ENCODE data around the gene RPS18. TPM values are rescaled to one million over a fixed set of nuclear protein-coding genes. Genes with fewer than 3 reads are reported as not detected.

Gene RPS18
- total and polyA plus RNA-seq, 9 of the 15 experiments (the other 6 are each of a cell fraction or from before 2014, with no cell fraction given): 5,023 to 17,516 (median 8,131) TPM

GRCh38 chr6:33288141-33288920 is 16.5 kb downstream of the RPS18 start (continued):
- TF ChIP-seq UBTF (IDR thresholded peaks at IDR 0.05; ENCODE audit: borderline replicate concordance in 1 of 2, low read depth in 2 of 2, low read length in 2 of 2): no peak
- TF ChIP-seq MNT (conservative IDR thresholded peaks at IDR 0.05): no peak
- no peak for TF ChIP-seq SAFB (IDR thresholded peaks at IDR 0.05; ENCODE audit: borderline replicate concordance, low read depth, low read length)
- no peak for TF ChIP-seq RBM17 (IDR thresholded peaks at IDR 0.05; ENCODE audit: borderline replicate concordance, low read depth, low read length)
- TF ChIP-seq ADNP (tag; IDR thresholded peaks at IDR 0.05): no peak
- TF ChIP-seq GTF3C2 (IDR thresholded peaks at IDR 0.05; ENCODE audit: borderline replicate concordance, extremely low read depth, insufficient read length): no peak
- no peak for TF ChIP-seq ZNF589 (CRISPR knock-in tag; IDR thresholded peaks at IDR 0.05; ENCODE audit: low read depth)
- peak; percentile 18; the same call in 1 of the 2 replicates for TF ChIP-seq FOXP4 (CRISPR knock-in tag; IDR thresholded peaks at IDR 0.05; ENCODE audit: borderline replicate concordance)
- TF ChIP-seq ZBTB11 (CRISPR knock-in tag; IDR thresholded peaks at IDR 0.05): 0 out of 6 replicates have a peak, but pooled peaks of 1 of the 3 experiments have one; percentile 29
- no peak for TF ChIP-seq MAFF (IDR thresholded peaks at IDR 0.05; ENCODE audit: low read length)
- TF ChIP-seq TAL1 (IDR thresholded peaks at IDR 0.05): no peak
- TF ChIP-seq ETV1 (tag; conservative IDR thresholded peaks at IDR 0.05; ENCODE audit: low read depth): no peak

All from K562 (cell line).